PC-3 (cell line): ENCODE data around the gene EHMT2.

Experiments used
- CTCF ChIP-seq: fragments of 300-600 bp; sonication (generic); conservative IDR thresholded peaks from 2 replicates; pipeline ENCODE4 v1.5.1; 2017; ENCODE audit warnings: antibody characterized with exemption, low read depth, mild to moderate bottlenecking, low read length
- EZH2 ChIP-seq: fragments of 300-600 bp; sonication (generic); IDR thresholded peaks from one replicate; pipeline ENCODE4 v1.6.1; 2017; ENCODE audit warnings: antibody characterized with exemption, mild to moderate bottlenecking, low read length; ENCODE audit not compliant: unreplicated experiment

DNA sequence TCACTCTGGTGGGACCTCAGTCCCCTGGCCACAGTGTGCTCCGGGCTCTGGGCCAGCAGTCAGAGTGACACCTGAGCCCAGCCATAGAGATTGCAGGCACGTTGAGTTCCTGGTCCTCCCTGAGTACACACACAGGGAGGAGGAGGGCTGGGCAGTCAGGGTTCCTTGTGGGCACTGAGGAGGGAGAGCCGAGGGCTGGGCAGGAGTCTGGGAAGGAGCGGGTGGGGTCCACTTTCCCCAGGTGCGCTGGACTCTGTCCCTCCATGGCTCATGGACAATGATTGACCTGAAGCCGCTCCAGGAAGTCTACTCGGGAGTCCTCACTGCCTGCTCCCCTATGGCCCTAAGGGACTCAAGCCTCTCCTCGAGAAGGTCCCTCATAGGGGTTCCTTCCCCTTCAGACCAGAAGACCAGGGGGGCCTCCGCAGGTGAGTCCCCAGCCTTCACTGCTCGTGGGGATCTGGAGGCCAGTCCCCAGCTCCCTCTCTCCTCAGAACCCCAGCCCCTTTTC lies 19.8 kb downstream of the EHMT2 start:
- TF ChIP-seq EZH2 (no peak), CTCF (no peak)
